H9 (cell line): ENCODE data around the gene RINL. TPM values are rescaled to one million over a fixed set of nuclear protein-coding genes. Genes with fewer than 3 reads are reported as not detected.

Experiments
- DNase-seq: peaks from one replicate; pipeline ENCODE4 v3.0.0-alpha.2; 2017
- H2AFZ ChIP-seq: one replicate; pipeline ENCODE4 v1.6.1; 2013; ENCODE audit warnings: mild to moderate bottlenecking, low read length, control low read depth, moderate library complexity
- H2AK5ac ChIP-seq: 2 replicates; pipeline ENCODE4 v1.6.1; 2013; ENCODE audit warnings: low read length, control low read depth, mixed read lengths; ENCODE audit not compliant: insufficient read length
- H2BK120ac ChIP-seq: one replicate; pipeline ENCODE4 v1.6.1; 2013; ENCODE audit warnings: low read depth, mild to moderate bottlenecking, low read length, control low read depth, inconsistent platforms; ENCODE audit not compliant: poor library complexity, severe bottlenecking
- H2BK12ac ChIP-seq: 2 replicates; pipeline ENCODE4 v1.6.1; 2013; ENCODE audit warnings: low read length, control low read depth, mixed read lengths, low read depth; ENCODE audit not compliant: insufficient read length
- H2BK15ac ChIP-seq: 2 replicates; pipeline ENCODE4 v1.6.1; 2013; ENCODE audit warnings: low read depth, low read length, control low read depth
- H2BK20ac ChIP-seq: one replicate; pipeline ENCODE4 v1.6.1; 2013; ENCODE audit warnings: low read depth, mild to moderate bottlenecking, low read length, control low read depth, inconsistent platforms; ENCODE audit not compliant: poor library complexity, severe bottlenecking
- H2BK5ac ChIP-seq: 2 replicates; pipeline ENCODE4 v1.6.1; 2013; ENCODE audit warnings: low read length, control low read depth, mixed read lengths; ENCODE audit not compliant: insufficient read length
- H3K14ac ChIP-seq: 2 replicates; pipeline ENCODE4 v1.6.1; 2013; ENCODE audit warnings: low read length, control low read depth; ENCODE audit not compliant: insufficient read depth
- H3K18ac ChIP-seq: 2 replicates; pipeline ENCODE4 v1.6.1; 2013; ENCODE audit warnings: low read depth, mild to moderate bottlenecking, mixed read lengths, low read length, control low read depth; ENCODE audit not compliant: insufficient read length
- H3K23ac ChIP-seq: 2 replicates; pipeline ENCODE4 v1.6.1; 2013; ENCODE audit warnings: low read length, control low read depth, mixed read lengths, low read depth; ENCODE audit not compliant: insufficient read length
- H3K23me2 ChIP-seq: 2 replicates; pipeline ENCODE4 v1.6.1; 2013; ENCODE audit warnings: low read depth, mild to moderate bottlenecking, mixed read lengths, low read length, control low read depth; ENCODE audit not compliant: insufficient read length, poor library complexity, severe bottlenecking
- H3K27ac ChIP-seq: 2 replicates; pipeline ENCODE4 v1.5.1; 2013; ENCODE audit warnings: low read length, control low read depth, mixed read lengths, low read depth; ENCODE audit not compliant: insufficient read length
- H3K27me3 ChIP-seq: 2 replicates; pipeline ENCODE4 v1.6.1; 2013; ENCODE audit warnings: low read length, control low read depth, inconsistent platforms; ENCODE audit not compliant: insufficient read depth
- H3K4ac ChIP-seq: 2 replicates; pipeline ENCODE4 v1.6.1; 2013; ENCODE audit warnings: low read depth, mild to moderate bottlenecking, control low read depth, inconsistent platforms, low read length, moderate library complexity
- H3K4me1 ChIP-seq: 2 replicates; pipeline ENCODE4 v1.6.1; 2013; ENCODE audit warnings: low read length, control low read depth, inconsistent platforms; ENCODE audit not compliant: insufficient read depth
- H3K4me2 ChIP-seq: 2 replicates; pipeline ENCODE4 v1.6.1; 2013; ENCODE audit warnings: low read length, control low read depth, mixed read lengths; ENCODE audit not compliant: insufficient read length, insufficient read depth
- H3K56ac ChIP-seq: 2 replicates; pipeline ENCODE4 v1.6.1; 2013; ENCODE audit warnings: low read depth, mild to moderate bottlenecking, mixed read lengths, low read length, control low read depth; ENCODE audit not compliant: insufficient read length
- H3K79me1 ChIP-seq: 2 replicates; pipeline ENCODE4 v1.6.1; 2013; ENCODE audit warnings: low read depth, mild to moderate bottlenecking, moderate library complexity, low read length, control low read depth, inconsistent platforms; ENCODE audit not compliant: insufficient read depth, poor library complexity, severe bottlenecking
- H3K79me2 ChIP-seq: 2 replicates; pipeline ENCODE4 v1.6.1; 2013; ENCODE audit warnings: low read length, control low read depth, inconsistent platforms; ENCODE audit not compliant: insufficient read depth
- H3K9ac ChIP-seq: 2 replicates; pipeline ENCODE4 v1.6.1; 2013; ENCODE audit warnings: low read length, control low read depth, mixed read lengths; ENCODE audit not compliant: insufficient read length; ENCODE audit errors: extremely low read depth
- H3K9me3 ChIP-seq: one replicate; pipeline ENCODE4 v1.6.1; 2013; ENCODE audit warnings: low read depth, low read length, inconsistent platforms; ENCODE audit not compliant: control insufficient read depth
- H3T11ph ChIP-seq: one replicate; pipeline ENCODE4 v1.6.1; 2013; ENCODE audit warnings: mild to moderate bottlenecking, low read length, control low read depth, inconsistent platforms
- H4K20me1 ChIP-seq: one replicate; pipeline ENCODE4 v1.6.1; 2013; ENCODE audit not compliant: control insufficient read depth, insufficient read length, insufficient read depth
- H4K5ac ChIP-seq: 2 replicates; pipeline ENCODE4 v1.6.1; 2013; ENCODE audit warnings: low read depth, mild to moderate bottlenecking, mixed read lengths, low read length, control low read depth; ENCODE audit not compliant: insufficient read length
- H4K8ac ChIP-seq: replicated peaks from 2 replicates; pipeline ENCODE4 v1.6.1; 2013; ENCODE audit warnings: low read length, control low read depth, mixed read lengths, low read depth; ENCODE audit not compliant: insufficient read length
- H4K91ac ChIP-seq: 2 replicates; pipeline ENCODE4 v1.6.1; 2013; ENCODE audit warnings: low read depth, mild to moderate bottlenecking, moderate library complexity, mixed read lengths, low read length, control low read depth; ENCODE audit not compliant: insufficient read length
- H3K27ac Mint-ChIP-seq, 3 experiments: 2 replicates in 2 of 3; 3 replicates in 1 of 3; pipeline ENCODE4 v1.8.0; 2020 to 2021; ENCODE audit warnings: mixed read lengths in 3 of 3, mild to moderate bottlenecking in 1 of 3, moderate library complexity in 1 of 3
- H3K27me3 Mint-ChIP-seq: 2 replicates; pipeline ENCODE4 v1.8.0; 2021; ENCODE audit warnings: low read depth, mild to moderate bottlenecking, moderate library complexity, mixed read lengths
- H3K36me3 Mint-ChIP-seq, 3 experiments: 2 replicates in 2 of 3; 3 replicates in 1 of 3; pipeline ENCODE4 v1.8.0; 2020 to 2021; ENCODE audit warnings: low read depth in 3 of 3, mixed read lengths in 3 of 3; ENCODE audit not compliant: insufficient read depth in 1 of 3
- H3K4me1 Mint-ChIP-seq, 2 experiments: 2 replicates each; pipeline ENCODE4 v1.8.0; 2020; ENCODE audit warnings: mixed read lengths in 2 of 2
- H3K4me3 Mint-ChIP-seq, 2 experiments: 2 replicates in 1 of 2; 3 replicates in 1 of 2; pipeline ENCODE4 v1.8.0; 2020 to 2021; ENCODE audit warnings: mild to moderate bottlenecking in 2 of 2, mixed read lengths in 2 of 2, moderate library complexity in 1 of 2
- H3K9me3 Mint-ChIP-seq, 2 experiments: 2 replicates in 1 of 2; 3 replicates in 1 of 2; pipeline ENCODE4 v1.8.0; 2020; ENCODE audit warnings: mild to moderate bottlenecking in 2 of 2, mixed read lengths in 2 of 2, moderate library complexity in 1 of 2
- WGBS: extraction: QIAGEN DNeasy Blood & Tissue Kit; methylation state at CpG from one replicate; pipeline ENCODE4 v1.1.7; 2013; ENCODE audit warnings: missing lambda C conversion rate, low lambda C conversion rate, mixed read lengths; ENCODE audit not compliant: insufficient read length; ENCODE audit errors: extremely low coverage; 5-methylcytosine and 5-hydroxymethylcytosine counted together
- total RNA-seq: library from RNA; stranded (reverse); gene quantifications from 2 replicates; pipeline ENCODE4 v1.2.1, GENCODE V29; 2021
- TF ChIP-seq, protein P1 (sequence below): fragments of 200-600 bp; sonication (generic); conservative IDR thresholded peaks from 3 replicates; pipeline ENCODE4 v1.8.0; 2021; ENCODE audit warnings: antibody characterized with exemption, mild to moderate bottlenecking

RINL gene
- total RNA-seq, 1 experiment from 2014 or later: 6.4 TPM

DNA sequence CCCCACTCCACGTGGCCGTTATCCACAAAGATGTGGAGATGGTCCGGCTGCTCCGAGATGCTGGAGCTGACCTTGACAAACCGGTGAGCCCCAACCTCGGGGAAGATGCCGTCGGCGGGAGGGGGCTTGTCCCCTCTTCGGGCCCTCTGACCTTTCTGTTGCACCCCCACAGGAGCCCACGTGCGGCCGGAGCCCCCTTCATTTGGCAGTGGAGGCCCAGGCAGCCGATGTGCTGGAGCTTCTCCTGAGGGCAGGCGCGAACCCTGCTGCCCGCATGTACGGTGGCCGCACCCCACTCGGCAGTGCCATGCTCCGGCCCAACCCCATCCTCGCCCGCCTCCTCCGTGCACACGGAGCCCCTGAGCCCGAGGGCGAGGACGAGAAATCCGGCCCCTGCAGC, 29.2 kb upstream of the RINL start:
- H3K4me3 Mint-ChIP-seq: no peak overlapping the region
- Histone ChIP-seq H3K9me3 (no peaks in the 10 kb centered on the region), H2AFZ (no peak overlapping the region), H3K23ac (no peak overlapping the region), H3K4me2 (no peak overlapping the region), H3K4me1 (no peaks in the 10 kb centered on the region; the same call in 1 of the 2 replicates), H3K56ac (no peak overlapping the region), H3K27me3 (no peaks in the 10 kb centered on the region), H2BK5ac (no peak overlapping the region), H4K91ac (no peak overlapping the region), H3K9ac (no peak overlapping the region), H3K23me2 (no peaks in the 10 kb centered on the region), H2BK20ac (no peak overlapping the region), H3K79me2 (no peaks in the 10 kb centered on the region), H3K27ac (no peak overlapping the region), H4K20me1 (no peaks in the 10 kb centered on the region), H3K14ac (no peak overlapping the region), H4K8ac (no peak overlapping the region), H2BK120ac (no peak overlapping the region), H2BK12ac (no peak overlapping the region), H2AK5ac (no peak overlapping the region), H3K18ac (no peak overlapping the region), H4K5ac (no peak overlapping the region), H3K4ac (no peak overlapping the region), H2BK15ac (no peak overlapping the region), H3K79me1 (no peaks in the 10 kb centered on the region), H3T11ph (no peak overlapping the region)
- peaks cover 3 to 4% of the 10 kb centered on the region in 2 experiments; a peak in 3 of 4 replicates for H3K4me1 Mint-ChIP-seq
- H3K27me3 Mint-ChIP-seq: no peaks in the 10 kb centered on the region; the same call in none of the 2 replicates
- peaks cover 13 to 33% (median 28%) of the 10 kb centered on the region in 3 experiments; a peak in 6 of 7 replicates for H3K36me3 Mint-ChIP-seq
- no CpG with 5 or more reads among the region's 29 CpGs for WGBS
- DNase-seq: no peak
- TF ChIP-seq, protein P1, sequence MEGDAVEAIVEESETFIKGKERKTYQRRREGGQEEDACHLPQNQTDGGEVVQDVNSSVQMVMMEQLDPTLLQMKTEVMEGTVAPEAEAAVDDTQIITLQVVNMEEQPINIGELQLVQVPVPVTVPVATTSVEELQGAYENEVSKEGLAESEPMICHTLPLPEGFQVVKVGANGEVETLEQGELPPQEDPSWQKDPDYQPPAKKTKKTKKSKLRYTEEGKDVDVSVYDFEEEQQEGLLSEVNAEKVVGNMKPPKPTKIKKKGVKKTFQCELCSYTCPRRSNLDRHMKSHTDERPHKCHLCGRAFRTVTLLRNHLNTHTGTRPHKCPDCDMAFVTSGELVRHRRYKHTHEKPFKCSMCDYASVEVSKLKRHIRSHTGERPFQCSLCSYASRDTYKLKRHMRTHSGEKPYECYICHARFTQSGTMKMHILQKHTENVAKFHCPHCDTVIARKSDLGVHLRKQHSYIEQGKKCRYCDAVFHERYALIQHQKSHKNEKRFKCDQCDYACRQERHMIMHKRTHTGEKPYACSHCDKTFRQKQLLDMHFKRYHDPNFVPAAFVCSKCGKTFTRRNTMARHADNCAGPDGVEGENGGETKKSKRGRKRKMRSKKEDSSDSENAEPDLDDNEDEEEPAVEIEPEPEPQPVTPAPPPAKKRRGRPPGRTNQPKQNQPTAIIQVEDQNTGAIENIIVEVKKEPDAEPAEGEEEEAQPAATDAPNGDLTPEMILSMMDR: no peak
- no peak overlapping the region for H3K27ac Mint-ChIP-seq
- H3K9me3 Mint-ChIP-seq: no peaks in the 10 kb centered on the region
